GDM1 (cell line): Measurements from ENCODE around the gene ZFAND2A.
"Not testable (repeated sequence)": the region's sequence is repeated elsewhere in the genome, so short reads cannot be mapped to it uniquely, and the experiment has no call there.

ENCODE experiments used
- DNase-seq: peaks from one replicate; lab custom pipeline; 2025; lab: John Stamatoyannopoulos, UW

ZFAND2A gene

GRCh38 chr7:1174881-1175596, 15.0 kb upstream of the ZFAND2A start:
- DNase-seq = no peak

GRCh38 chr7:1174002-1174401, 14.0 kb upstream of the ZFAND2A start:
- DNase-seq = no peak

- DNase-seq = no peak
These were observed 12.9 kb upstream of the ZFAND2A start for GRCh38 chr7:1172666-1173523.

- DNase-seq = not testable (repeated sequence)
These were observed 11.5 kb upstream of the ZFAND2A start for GRCh38 chr7:1171516-1171915.

GRCh38 chr7:1170741-1171501, 10.9 kb upstream of the ZFAND2A start:
- DNase-seq = no peak

GRCh38 chr7:1169409-1170368, 9.7 kb upstream of the ZFAND2A start:
- DNase-seq = peak; percentile 87

GRCh38 chr7:1168422-1168821, 8.4 kb upstream of the ZFAND2A start:
- DNase-seq = no peak

- no peak for DNase-seq
These were observed 4.4 kb upstream of the ZFAND2A start for GRCh38 chr7:1164436-1164835.

- no peak for DNase-seq
These were observed 3.1 kb upstream of the ZFAND2A start for GRCh38 chr7:1163121-1163520.

GRCh38 chr7:1160670-1161021, 650 bp upstream of the ZFAND2A start:
- no peak for DNase-seq

GRCh38 chr7:1159231-1159630, 765 bp downstream of the ZFAND2A start:
- DNase-seq = not testable (repeated sequence)

- no peak for DNase-seq
These were observed 1.5 kb downstream of the ZFAND2A start for GRCh38 chr7:1158203-1159126.

- no peak for DNase-seq
These were observed 3.0 kb downstream of the ZFAND2A start for GRCh38 chr7:1156782-1157535.

- not testable (repeated sequence) for DNase-seq
These were observed 3.9 kb downstream of the ZFAND2A start for GRCh38 chr7:1155818-1156781.

GRCh38 chr7:1154172-1154739, 5.7 kb downstream of the ZFAND2A start:
- no peak for DNase-seq

- no peak for DNase-seq
These were observed 7.5 kb downstream of the ZFAND2A start for GRCh38 chr7:1152492-1152891.

GRCh38 chr7:1151653-1152425, 8.2 kb downstream of the ZFAND2A start:
- DNase-seq = no peak
